ENCODE data around the gene CLIP1. TPM values are rescaled to one million over a fixed set of nuclear protein-coding genes. Genes with fewer than 3 reads are reported as not detected.

The CLIP1 gene
- total RNA-seq, 2 experiments from 2014 or later = 52.0 to 54.9 TPM

GRCh38 chr12:122276242-122276641 is 146.2 kb downstream of the CLIP1 start:
- H3K36me3 Mint-ChIP-seq (ENCODE audit: low read depth) = peaks cover 63% of the 10 kb centered on the region
- H3K36me3 ChIP-seq (ENCODE audit: insufficient read depth, low read length) = peaks cover 45% of the 10 kb centered on the region
- CTCF ChIA-PET = interaction anchor here (0.7 kb wide), 1 partner anchor 60 kb away, joined by 3 read pairs; no protein-coding TSS in a partner anchor

GRCh38 chr12:122275459-122275858 is 147.0 kb downstream of the CLIP1 start:
- no peak for ATAC-seq (ENCODE audit: poor library complexity)
- no peak overlapping the region for H3K4me3 ChIP-seq (ENCODE audit: low read length)
- peaks cover 39% of the 10 kb centered on the region for H3K36me3 ChIP-seq (ENCODE audit: insufficient read depth, low read length)
- POLR2A ChIA-PET = no interaction called here
- no peak overlapping the region for H3K4me3 Mint-ChIP-seq
- H3K27ac ChIP-seq (ENCODE audit: low read depth in 1 of 2, low read length in 2 of 2) = no peak overlapping the region
- peaks cover 63% of the 10 kb centered on the region for H3K36me3 Mint-ChIP-seq (ENCODE audit: low read depth)
- no peak for DNase-seq
- no peaks in the 10 kb centered on the region for H3K4me1 ChIP-seq (ENCODE audit: insufficient read depth, low read length)
- TF ChIP-seq CTCF (IDR thresholded peaks at IDR 0.05) = no peak
- CTCF ChIA-PET = interaction anchor here (0.7 kb wide), 1 partner anchor 60 kb away, joined by 3 read pairs; no protein-coding TSS in a partner anchor
- H3K9me3 ChIP-seq (ENCODE audit: control insufficient read depth in 1 of 2, insufficient read depth in 1 of 2, low read length in 2 of 2) = no peaks in the 10 kb centered on the region
- no peaks in the 10 kb centered on the region for H3K27me3 Mint-ChIP-seq
- no peaks in the 10 kb centered on the region for H3K27me3 ChIP-seq (ENCODE audit: control insufficient read depth in 1 of 2, insufficient read depth in 2 of 2, low read length in 2 of 2)
- no peak overlapping the region for H3K27ac Mint-ChIP-seq
- H3K9me3 Mint-ChIP-seq = no peaks in the 10 kb centered on the region
- no peaks in the 10 kb centered on the region for H3K4me1 Mint-ChIP-seq (ENCODE audit: low read depth)
- intact Hi-C loops (cut with DNase I, micrococcal nuclease) = no loop called here

More at GRCh38 chr12:122276242-122276641, 146.2 kb downstream of the CLIP1 start:
- ATAC-seq (ENCODE audit: poor library complexity) (no peak), DNase-seq (no peak)
- H3K4me1 Mint-ChIP-seq (ENCODE audit: low read depth) = no peaks in the 10 kb centered on the region
- no peak overlapping the region for H3K4me3 Mint-ChIP-seq
- no peaks in the 10 kb centered on the region for H3K27me3 Mint-ChIP-seq
- no peaks in the 10 kb centered on the region for H3K4me1 ChIP-seq (ENCODE audit: insufficient read depth, low read length)
- H3K27ac ChIP-seq (ENCODE audit: low read depth in 1 of 2, low read length in 2 of 2) = no peak overlapping the region
- POLR2A ChIA-PET = interaction anchor here (0.6 kb wide), 1 partner anchor 1735 kb away, joined by 3 read pairs; no protein-coding TSS in a partner anchor
- no peak overlapping the region for H3K4me3 ChIP-seq (ENCODE audit: low read length)
- no peak overlapping the region for H3K27ac Mint-ChIP-seq
- no peaks in the 10 kb centered on the region for H3K27me3 ChIP-seq (ENCODE audit: control insufficient read depth in 1 of 2, insufficient read depth in 2 of 2, low read length in 2 of 2)
- no peaks in the 10 kb centered on the region for H3K9me3 Mint-ChIP-seq
- H3K9me3 ChIP-seq (ENCODE audit: control insufficient read depth in 1 of 2, insufficient read depth in 1 of 2, low read length in 2 of 2) = no peaks in the 10 kb centered on the region
- intact Hi-C loops (cut with DNase I, micrococcal nuclease) = no loop called here
- TF ChIP-seq CTCF (IDR thresholded peaks at IDR 0.05) = no peak

GRCh38 chr12:122266230-122266901 is 156.1 kb downstream of the CLIP1 start, which contains the start of gene VPS33A:
Gene VPS33A, minus strand, starts transcription at chr12:122266494. Its CDS starts 86 bp downstream, at chr12:122266408.
- peaks cover 43% of the 10 kb centered on the region for H3K36me3 Mint-ChIP-seq (ENCODE audit: low read depth)
- Histone ChIP-seq H3K27ac (ENCODE audit: low read depth in 1 of 2, low read length in 2 of 2) (peak within 1 kb of the TSS; percentile 94 to 97), H3K9me3 (ENCODE audit: control insufficient read depth in 1 of 2, insufficient read depth in 1 of 2, low read length in 2 of 2) (no peaks in the 10 kb centered on the region), H3K36me3 (ENCODE audit: insufficient read depth, low read length) (peaks cover 19% of the 10 kb centered on the region), H3K4me3 (ENCODE audit: low read length) (peak within 1 kb of the TSS; percentile 85), H3K4me1 (ENCODE audit: insufficient read depth, low read length) (peaks cover 25% of the 10 kb centered on the region), H3K27me3 (ENCODE audit: control insufficient read depth in 1 of 2, insufficient read depth in 2 of 2, low read length in 2 of 2) (no peaks in the 10 kb centered on the region)
- peak within 1 kb of the TSS; percentile 100 for H3K4me3 Mint-ChIP-seq
- peak; percentile 85 to 97 (median 88) for DNase-seq
- peak within 1 kb of the TSS; percentile 99 for H3K27ac Mint-ChIP-seq
- peaks cover 8% of the 10 kb centered on the region for H3K27me3 Mint-ChIP-seq
- intact Hi-C loops (cut with DNase I, micrococcal nuclease) = loop anchor here (1.0 to 10.0 kb wide), 5 partner anchors 22 to 349 kb away; partner anchors contain the start of genes CFAP251 (in 1 of the 2), DIABLO (in 1 of the 2) and ZCCHC8 (in 1 of the 2)
- ChIA-PET CTCF (interaction anchor here (0.6 to 3.3 kb wide), 8 partner anchors 22 to 212 kb away, joined by 3 to 24 read pairs (median 4); partner anchors contain the start of gene DIABLO), POLR2A (interaction anchor here (0.6 to 3.3 kb wide), 20 partner anchors 9 to 967 kb away, joined by 3 to 68 read pairs (median 4); partner anchors contain the start of genes CFAP251, DIABLO, HIP1R and KNTC1)
- no peak for TF ChIP-seq CTCF (IDR thresholded peaks at IDR 0.05)
- peak; percentile 68 for ATAC-seq (ENCODE audit: poor library complexity)
- H3K9me3 Mint-ChIP-seq = no peaks in the 10 kb centered on the region
- H3K4me1 Mint-ChIP-seq (ENCODE audit: low read depth) = peaks cover 33% of the 10 kb centered on the region

Measured in CD4-positive, alpha-beta T cell (primary cell).